ENCODE measurements around the gene JMY.

The JMY gene

DNA sequence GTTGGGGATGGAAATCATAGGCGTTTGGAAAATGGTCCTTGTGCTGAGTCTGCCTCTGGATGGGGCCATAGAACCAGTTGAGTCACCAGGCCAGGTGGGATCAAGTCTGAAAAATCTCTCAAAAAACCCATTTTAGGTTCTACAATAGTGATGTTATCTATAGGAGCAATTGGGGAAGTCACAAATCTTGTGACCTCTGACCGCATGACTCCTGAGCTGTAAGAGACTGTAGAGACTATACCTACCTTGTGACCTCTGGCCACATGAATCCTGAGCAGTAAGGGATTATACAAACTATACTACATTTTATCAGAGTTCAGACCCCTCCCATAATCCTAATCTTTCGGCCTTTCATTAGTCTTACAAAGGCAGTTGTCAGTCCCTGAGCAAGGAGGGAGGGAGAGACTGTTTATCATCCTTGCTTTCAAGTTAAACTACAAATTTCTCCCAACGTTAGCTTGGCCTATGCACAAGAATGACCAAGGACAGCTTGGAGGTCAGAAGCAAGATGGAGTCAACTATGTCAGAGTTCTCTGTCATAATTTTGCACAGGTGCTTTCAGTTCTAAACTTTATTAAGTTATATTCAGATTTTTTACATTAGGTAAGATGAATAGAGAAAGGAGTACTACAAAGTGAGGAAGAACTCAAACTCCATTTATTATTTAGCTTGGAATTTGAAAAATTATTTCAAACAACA lies 11.5 kb upstream of the JMY start:
- ChIA-PET POLR2A (no interaction called here), CTCF (no interaction called here)
- TF ChIP-seq PKNOX1 (IDR thresholded peaks at IDR 0.05) (no peak), FOXM1 (IDR thresholded peaks at IDR 0.05; ENCODE audit: borderline replicate concordance) (no peak), SUZ12 (IDR thresholded peaks at IDR 0.05) (no peak), NFRKB (IDR thresholded peaks at IDR 0.05) (no peak), TARDBP (IDR thresholded peaks at IDR 0.05) (no peak), FOXA1 (IDR thresholded peaks at IDR 0.05) (no peak), ELF4 (IDR thresholded peaks at IDR 0.05) (no peak), SP1 (IDR thresholded peaks at IDR 0.05) (no peak)
- no peak for DNase-seq (ENCODE audit: extremely low spot score)

DNA sequence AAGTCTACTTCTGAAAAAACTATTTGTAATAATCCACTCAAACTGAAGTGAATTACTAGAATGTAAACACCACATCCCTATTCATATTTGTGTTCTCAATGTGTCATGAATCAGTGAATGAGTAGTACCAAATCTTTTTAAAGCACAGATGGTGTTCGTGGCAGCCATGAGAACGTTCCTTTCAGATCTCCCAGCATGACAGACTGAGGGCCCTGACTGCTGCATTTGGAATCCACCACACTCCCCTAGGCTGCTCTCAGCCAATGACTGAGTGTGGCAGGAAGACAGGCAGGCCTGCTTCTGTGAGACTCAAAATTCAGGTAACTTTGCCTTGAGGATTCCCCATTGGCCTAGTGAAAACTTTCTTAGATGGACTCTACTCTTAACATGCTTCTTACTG lies 10.9 kb upstream of the JMY start:
- no peak for DNase-seq (ENCODE audit: extremely low spot score)
- TF ChIP-seq NFRKB (IDR thresholded peaks at IDR 0.05) (no peak), SP1 (IDR thresholded peaks at IDR 0.05) (no peak), HDGF (IDR thresholded peaks at IDR 0.05; ENCODE audit: borderline replicate concordance) (no peak), BHLHE40 (IDR thresholded peaks at IDR 0.05; ENCODE audit: borderline replicate concordance) (no peak), ARNT (IDR thresholded peaks at IDR 0.05) (no peak), FOXK2 (IDR thresholded peaks at IDR 0.05) (no peak), LEF1 (IDR thresholded peaks at IDR 0.05; ENCODE audit: borderline replicate concordance) (no peak), TARDBP (IDR thresholded peaks at IDR 0.05) (no peak), FOXA1 (IDR thresholded peaks at IDR 0.05) (no peak), ZNF384 (IDR thresholded peaks at IDR 0.05) (no peak), CTBP1 (IDR thresholded peaks at IDR 0.05; ENCODE audit: borderline replicate concordance) (no peak), ELF4 (IDR thresholded peaks at IDR 0.05) (no peak), SUZ12 (IDR thresholded peaks at IDR 0.05) (no peak), L3MBTL2 (conservative IDR thresholded peaks at IDR 0.05) (no peak), PKNOX1 (IDR thresholded peaks at IDR 0.05) (no peak)
- ChIA-PET CTCF (interaction anchor here (0.6 kb wide), 1 partner anchor 322 kb away, joined by 7 read pairs; no protein-coding TSS in a partner anchor), POLR2A (no interaction called here)

DNA sequence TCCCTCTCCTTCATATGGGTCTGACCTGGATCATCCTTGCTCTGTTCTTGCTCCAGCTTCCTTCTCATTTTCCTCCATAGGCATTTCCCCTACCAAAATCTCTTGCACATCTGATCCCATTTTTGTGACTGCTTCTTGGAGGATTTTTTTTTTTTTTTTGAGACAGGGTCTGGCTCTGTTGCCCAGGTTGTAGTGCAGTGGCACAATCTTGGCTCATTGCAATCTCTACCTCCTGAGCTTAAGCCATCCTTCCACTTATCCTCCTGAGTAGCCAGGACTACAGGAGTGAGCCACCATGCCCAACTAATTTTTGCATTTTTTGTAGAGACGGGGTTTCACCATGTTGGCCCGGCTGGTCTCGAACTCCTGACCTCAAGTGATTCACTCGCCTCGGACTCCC lies 10.5 kb upstream of the JMY start:
- TF ChIP-seq SP1 (IDR thresholded peaks at IDR 0.05) (no peak), FOXK2 (IDR thresholded peaks at IDR 0.05) (no peak), TARDBP (IDR thresholded peaks at IDR 0.05) (no peak), CTBP1 (IDR thresholded peaks at IDR 0.05; ENCODE audit: borderline replicate concordance) (no peak), LEF1 (IDR thresholded peaks at IDR 0.05; ENCODE audit: borderline replicate concordance) (no peak), ELF4 (IDR thresholded peaks at IDR 0.05) (no peak), FOXA1 (IDR thresholded peaks at IDR 0.05) (no peak), PKNOX1 (IDR thresholded peaks at IDR 0.05) (no peak), NFRKB (IDR thresholded peaks at IDR 0.05) (no peak), BHLHE40 (IDR thresholded peaks at IDR 0.05; ENCODE audit: borderline replicate concordance) (no peak), L3MBTL2 (conservative IDR thresholded peaks at IDR 0.05) (no peak)
- ChIA-PET CTCF (interaction anchor here (0.6 kb wide), 1 partner anchor 322 kb away, joined by 7 read pairs; no protein-coding TSS in a partner anchor), POLR2A (no interaction called here)
- no peak for DNase-seq (ENCODE audit: extremely low spot score)

DNA sequence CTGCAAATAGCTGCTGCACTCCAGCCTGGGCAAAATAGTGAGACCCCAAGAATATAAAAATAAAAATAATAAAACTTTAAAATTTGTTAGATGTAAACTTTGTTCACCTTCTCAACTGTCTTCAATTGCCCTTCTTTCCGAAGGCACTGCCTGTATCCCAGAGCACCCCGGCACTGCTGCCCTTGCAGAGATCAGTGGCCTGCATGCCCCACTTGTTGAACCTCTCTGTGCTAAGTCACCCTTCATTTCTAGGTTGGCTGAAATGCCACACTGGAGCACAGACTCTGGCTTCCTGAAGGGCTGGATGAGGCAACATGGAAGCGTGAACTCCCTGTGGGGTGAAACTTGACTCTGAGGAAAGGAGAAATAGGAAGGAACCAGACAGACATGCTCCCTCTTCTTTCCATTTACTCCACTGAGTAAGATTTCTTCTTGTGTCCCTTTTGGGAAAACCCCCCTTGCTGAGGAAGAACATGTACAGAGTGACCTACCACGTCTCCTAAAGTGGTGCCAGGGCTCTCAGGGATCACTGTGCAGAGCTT lies 8.4 kb upstream of the JMY start:
- no peak for DNase-seq (ENCODE audit: extremely low spot score)
- TF ChIP-seq CTBP1 (IDR thresholded peaks at IDR 0.05; ENCODE audit: borderline replicate concordance) (no peak), TARDBP (IDR thresholded peaks at IDR 0.05) (no peak), SP1 (IDR thresholded peaks at IDR 0.05) (no peak), L3MBTL2 (conservative IDR thresholded peaks at IDR 0.05) (no peak), FOXK2 (IDR thresholded peaks at IDR 0.05) (no peak), ZNF384 (IDR thresholded peaks at IDR 0.05) (no peak), FOXA1 (IDR thresholded peaks at IDR 0.05) (no peak), FOXM1 (IDR thresholded peaks at IDR 0.05; ENCODE audit: borderline replicate concordance) (no peak), SUZ12 (IDR thresholded peaks at IDR 0.05) (no peak), BHLHE40 (IDR thresholded peaks at IDR 0.05; ENCODE audit: borderline replicate concordance) (no peak), ELF4 (IDR thresholded peaks at IDR 0.05) (no peak), NFRKB (IDR thresholded peaks at IDR 0.05) (no peak), HDGF (IDR thresholded peaks at IDR 0.05; ENCODE audit: borderline replicate concordance) (no peak), ARNT (IDR thresholded peaks at IDR 0.05) (no peak), LEF1 (IDR thresholded peaks at IDR 0.05; ENCODE audit: borderline replicate concordance) (no peak)
- CTCF ChIA-PET: no interaction called here
- POLR2A ChIA-PET: no interaction called here

- ChIA-PET CTCF (no interaction called here), POLR2A (no interaction called here)
- no peak for DNase-seq (ENCODE audit: extremely low spot score)
- no peak for TF ChIP-seq TARDBP (IDR thresholded peaks at IDR 0.05)
- TF ChIP-seq NFRKB (IDR thresholded peaks at IDR 0.05): no peak
- no peak for TF ChIP-seq FOXK2 (IDR thresholded peaks at IDR 0.05)
- no peak for TF ChIP-seq FOXA1 (IDR thresholded peaks at IDR 0.05)
- no peak for TF ChIP-seq HDGF (IDR thresholded peaks at IDR 0.05; ENCODE audit: borderline replicate concordance)
- no peak for TF ChIP-seq ZNF384 (IDR thresholded peaks at IDR 0.05)
- TF ChIP-seq L3MBTL2 (conservative IDR thresholded peaks at IDR 0.05): no peak
- no peak for TF ChIP-seq PKNOX1 (IDR thresholded peaks at IDR 0.05)
- no peak for TF ChIP-seq SUZ12 (IDR thresholded peaks at IDR 0.05)
- no peak for TF ChIP-seq FOXM1 (IDR thresholded peaks at IDR 0.05; ENCODE audit: borderline replicate concordance)
- no peak for TF ChIP-seq BHLHE40 (IDR thresholded peaks at IDR 0.05; ENCODE audit: borderline replicate concordance)
Measured at GRCh38 chr5:79229357-79230174, 6.4 kb upstream of the JMY start.
